Thyroid gland (tissue), 4 donors: ENCODE measurements around the gene RADIL. TPM values are rescaled to one million over a fixed set of nuclear protein-coding genes. Genes with fewer than 3 reads are reported as not detected.

Experiments used
- DNase-seq, 2 donors: peaks; one replicate each; pipeline ENCODE4 v3.0.0-alpha.2; 2019
- H3K27ac ChIP-seq, 3 donors: fragments of 200-600 bp; sonication (generic); 1 replicate in 2 of 3; 2 replicates in 1 of 3; pipeline ENCODE4 v1.5.1; 2016 to 2019; ENCODE audit warnings: mild to moderate bottlenecking in 1 of 3, moderate library complexity in 1 of 3
- H3K27me3 ChIP-seq: fragments of 200-600 bp; sonication (generic); one replicate; pipeline ENCODE4 v1.5.1; 2019
- H3K36me3 ChIP-seq, 2 donors: fragments of 200-600 bp; sonication (generic); one replicate each; pipeline ENCODE4 v1.5.1; 2016 to 2019
- H3K4me1 ChIP-seq, 2 donors: fragments of 200-600 bp; sonication (generic); one replicate each; pipeline ENCODE4 v1.5.1; 2017 to 2019
- H3K4me3 ChIP-seq, 3 donors: fragments of 200-600 bp; sonication (generic); replicated peaks in 1 of 3; 1 replicate in 2 of 3; 2 replicates in 1 of 3; pipeline ENCODE4 v1.5.1; 2016; ENCODE audit warnings: mild to moderate bottlenecking in 1 of 3
- H3K9me3 ChIP-seq: fragments of 200-600 bp; sonication (generic); one replicate; pipeline ENCODE4 v1.5.1; 2017
- POLR2A ChIP-seq, 2 donors: fragments of 450-650 bp; IDR thresholded peaks; one replicate each; pipeline ENCODE4 v1.6.1; 2017; ENCODE audit warnings: antibody characterized with exemption in 2 of 2, mild to moderate bottlenecking in 2 of 2, moderate library complexity in 1 of 2
- WGBS, 2 donors: methylation state at CpG; one replicate each; pipeline ENCODE4 v1.1.5; 2017; 5-methylcytosine and 5-hydroxymethylcytosine counted together
- intact Hi-C: fragments of 100-400 bp; cut with DNase I; formaldehyde crosslinking; loops from one replicate; pipeline ENCODE4 v1.15.1; 2023
- total RNA-seq, 4 donors: library from RNA; depleted of rRNA; stranded (reverse); fragments of >200 nt; gene quantifications; one replicate each; pipeline ENCODE4 v1.2.3, GENCODE V29; 2016
- TF ChIP-seq, protein P1 (sequence below), 6 experiments: fragments of 200-600 bp in 3 of 6; fragments of 450-650 bp in 3 of 6; sonication (generic) in 3 of 6; IDR thresholded peaks; one replicate each; pipeline ENCODE4 v1.5.1; 2016 to 2019; ENCODE audit warnings: antibody characterized with exemption in 6 of 6, mild to moderate bottlenecking in 2 of 6, inconsistent platforms in 1 of 6, moderate library complexity in 1 of 6

Gene RADIL
- total RNA-seq, 4 donors from 2014 or later = 4.9 to 11.1 (median 7.1) TPM

DNA sequence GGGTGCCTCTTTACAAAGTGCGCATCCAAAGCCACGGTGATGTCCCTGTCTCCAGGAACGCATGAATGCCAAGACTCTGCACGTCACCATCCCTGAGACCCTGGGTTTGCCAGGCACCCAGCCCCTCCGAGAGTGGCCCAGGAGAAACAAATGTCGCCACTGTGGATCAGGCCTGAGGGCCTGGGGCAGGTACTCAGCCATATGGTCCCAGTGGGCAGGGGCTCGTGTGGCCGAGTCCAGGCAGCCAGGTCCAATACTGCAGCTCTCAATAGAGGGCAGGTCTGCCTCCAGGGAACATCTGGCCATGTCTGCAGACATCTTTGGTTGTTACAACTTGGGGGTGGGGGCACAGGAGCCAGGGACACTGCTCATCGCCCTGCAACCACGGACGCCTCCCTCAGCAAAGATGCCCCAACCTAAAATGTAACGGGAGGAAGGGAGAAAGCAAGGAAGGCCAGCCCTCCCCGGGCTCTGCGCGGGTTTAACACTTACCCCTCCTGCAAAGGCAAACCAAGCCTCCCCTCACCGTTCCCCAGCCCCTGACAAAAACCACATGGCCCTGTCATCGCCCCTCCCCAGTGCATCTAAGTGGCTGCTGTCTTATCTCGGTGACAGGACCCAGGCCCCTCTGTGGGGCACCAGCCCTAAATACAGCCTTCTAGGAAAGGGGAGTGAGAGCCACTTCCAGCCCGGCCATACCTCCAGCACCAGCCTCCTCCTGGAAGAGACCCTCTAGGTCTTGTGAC, 11.4 kb downstream of the RADIL start:
- Histone ChIP-seq H3K36me3 (no peaks in the 10 kb centered on the region), H3K27me3 (no peaks in the 10 kb centered on the region), H3K27ac (no peak overlapping the region), H3K4me3 (no peak overlapping the region), H3K4me1 (no peaks in the 10 kb centered on the region), H3K9me3 (no peaks in the 10 kb centered on the region)
- WGBS, 2 donors = 78 to 80% methylated on average over 16 to 17 of the region's 19 CpGs
- no peak for DNase-seq
- intact Hi-C loops = no loop called here
- TF ChIP-seq, protein P1, sequence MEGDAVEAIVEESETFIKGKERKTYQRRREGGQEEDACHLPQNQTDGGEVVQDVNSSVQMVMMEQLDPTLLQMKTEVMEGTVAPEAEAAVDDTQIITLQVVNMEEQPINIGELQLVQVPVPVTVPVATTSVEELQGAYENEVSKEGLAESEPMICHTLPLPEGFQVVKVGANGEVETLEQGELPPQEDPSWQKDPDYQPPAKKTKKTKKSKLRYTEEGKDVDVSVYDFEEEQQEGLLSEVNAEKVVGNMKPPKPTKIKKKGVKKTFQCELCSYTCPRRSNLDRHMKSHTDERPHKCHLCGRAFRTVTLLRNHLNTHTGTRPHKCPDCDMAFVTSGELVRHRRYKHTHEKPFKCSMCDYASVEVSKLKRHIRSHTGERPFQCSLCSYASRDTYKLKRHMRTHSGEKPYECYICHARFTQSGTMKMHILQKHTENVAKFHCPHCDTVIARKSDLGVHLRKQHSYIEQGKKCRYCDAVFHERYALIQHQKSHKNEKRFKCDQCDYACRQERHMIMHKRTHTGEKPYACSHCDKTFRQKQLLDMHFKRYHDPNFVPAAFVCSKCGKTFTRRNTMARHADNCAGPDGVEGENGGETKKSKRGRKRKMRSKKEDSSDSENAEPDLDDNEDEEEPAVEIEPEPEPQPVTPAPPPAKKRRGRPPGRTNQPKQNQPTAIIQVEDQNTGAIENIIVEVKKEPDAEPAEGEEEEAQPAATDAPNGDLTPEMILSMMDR (IDR thresholded peaks at IDR 0.05) = no peak
- no peak for TF ChIP-seq POLR2A (IDR thresholded peaks at IDR 0.05)

DNA sequence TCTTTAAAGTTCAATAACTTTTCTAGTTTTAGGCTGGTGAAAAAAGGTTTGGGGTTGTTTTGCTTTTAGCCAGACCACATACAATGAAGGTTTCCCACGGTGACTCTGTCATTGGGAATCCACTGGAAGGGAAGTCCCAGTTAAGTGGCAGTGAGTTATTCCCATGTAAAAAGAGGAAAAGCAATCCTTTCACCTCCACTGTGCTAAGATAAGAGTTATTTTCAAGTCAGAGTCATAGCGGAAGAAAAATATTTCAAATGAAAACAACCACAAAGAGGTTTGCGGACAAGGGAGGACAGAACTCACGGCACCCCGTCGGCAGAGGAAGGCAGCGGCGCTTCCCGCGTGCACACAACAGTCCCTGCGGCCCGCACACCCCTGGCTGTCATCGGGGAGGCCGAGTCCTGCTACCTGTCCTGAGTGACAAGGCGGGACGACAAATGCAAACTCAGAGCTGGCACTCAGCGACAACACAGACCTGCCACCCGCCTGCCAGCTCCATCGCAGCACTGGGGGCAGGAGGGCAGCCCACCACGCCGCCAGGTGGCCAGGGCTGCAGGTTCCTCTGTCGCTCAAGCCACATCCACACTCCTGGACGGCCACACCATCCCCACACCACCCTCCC, 12.3 kb downstream of the RADIL start:
- H3K36me3 ChIP-seq = no peaks in the 10 kb centered on the region
- no peak for DNase-seq
- intact Hi-C loops = no loop called here
- H3K27me3 ChIP-seq = no peaks in the 10 kb centered on the region
- no peaks in the 10 kb centered on the region for H3K9me3 ChIP-seq
- 78 to 79% methylated on average over 19 to 22 of the region's 23 CpGs for WGBS, 2 donors
- no peak overlapping the region for H3K4me3 ChIP-seq
- H3K27ac ChIP-seq = no peak overlapping the region
- no peaks in the 10 kb centered on the region for H3K4me1 ChIP-seq
- TF ChIP-seq POLR2A (IDR thresholded peaks at IDR 0.05) = no peak
- TF ChIP-seq, protein P1 (IDR thresholded peaks at IDR 0.05) = no peak

DNA sequence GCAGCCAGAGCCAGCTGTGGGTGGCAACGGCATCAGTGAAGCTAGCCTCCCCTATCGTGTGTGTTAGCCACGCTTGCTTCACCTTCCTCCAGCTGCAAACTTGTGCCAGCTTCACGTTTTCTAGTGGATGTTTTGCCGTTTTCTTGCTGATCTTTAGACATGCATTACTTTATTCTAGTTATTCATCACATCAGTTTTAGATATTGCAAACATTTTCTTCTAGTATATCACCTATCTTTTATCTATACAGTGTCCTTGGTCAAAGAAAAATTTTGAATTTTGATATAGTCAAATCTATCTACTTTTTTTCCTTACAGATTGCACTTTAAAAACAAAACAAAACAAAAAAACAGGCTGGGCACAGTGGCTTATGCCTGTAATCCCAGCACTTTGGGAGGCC, 15.0 kb downstream of the RADIL start:
- Histone ChIP-seq H3K27me3 (no peaks in the 10 kb centered on the region), H3K4me1 (no peaks in the 10 kb centered on the region), H3K27ac (no peak overlapping the region), H3K9me3 (no peaks in the 10 kb centered on the region), H3K4me3 (no peak overlapping the region), H3K36me3 (no peaks in the 10 kb centered on the region)
- WGBS, 2 donors = 94 to 95% methylated on average over 5 of the region's 5 CpGs
- DNase-seq = no peak
- TF ChIP-seq, protein P1 (IDR thresholded peaks at IDR 0.05) = no peak
- no peak for TF ChIP-seq POLR2A (IDR thresholded peaks at IDR 0.05)
- intact Hi-C loops = no loop called here

DNA sequence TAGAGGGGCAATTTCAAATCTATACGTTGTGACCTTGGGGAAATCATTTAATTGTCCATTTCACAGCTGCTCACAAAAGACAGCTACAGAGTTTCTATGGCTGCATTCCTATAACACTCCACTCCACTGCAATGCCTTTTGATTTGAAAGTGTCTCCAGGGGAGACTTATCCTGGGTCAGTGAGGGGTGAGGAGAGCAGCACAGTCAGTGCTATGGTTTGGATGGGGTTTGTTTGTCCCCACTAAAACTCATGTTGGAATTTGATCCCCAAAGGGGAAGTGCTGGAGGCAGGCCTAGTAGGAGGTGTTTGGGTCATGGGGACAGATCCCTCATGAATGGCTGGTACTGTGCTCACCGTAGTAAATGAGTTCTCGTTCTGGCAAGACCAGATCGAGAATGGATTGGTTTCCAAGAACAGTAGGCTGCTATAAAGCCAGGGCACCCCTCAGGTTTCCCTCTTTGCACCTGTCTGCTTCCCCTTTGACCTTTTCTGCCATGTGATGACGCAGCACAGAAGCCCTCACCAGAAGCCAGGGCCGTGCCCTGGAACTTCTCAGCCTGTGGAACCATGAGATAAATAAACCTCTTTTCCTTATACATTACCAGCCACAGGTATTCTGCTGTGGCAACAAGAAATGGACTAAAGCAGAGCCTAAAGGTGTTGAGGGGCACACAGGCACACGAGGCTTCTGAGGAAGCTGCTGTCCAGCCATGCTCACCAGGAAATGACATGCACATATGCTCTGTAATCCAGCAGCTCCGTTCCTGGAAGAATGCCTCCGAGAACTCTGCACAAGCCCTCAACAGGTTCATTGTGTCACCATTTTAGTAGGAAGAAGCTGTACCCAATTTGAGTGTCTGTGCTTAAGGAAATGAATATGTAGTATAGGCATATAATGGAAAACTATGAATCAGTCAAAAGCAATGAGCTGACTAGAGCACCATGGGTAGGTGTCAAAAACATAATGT, 16.7 kb downstream of the RADIL start:
- WGBS, 2 donors = 79 to 82% methylated on average over 8 to 9 of the region's 9 CpGs

More for the DNA sequence above, 16.7 kb downstream of the RADIL start:
- H3K36me3 ChIP-seq = no peaks in the 10 kb centered on the region
- no peak overlapping the region for H3K27ac ChIP-seq
- peaks cover 0 to 2% of the 10 kb centered on the region in 2 donors for H3K4me1 ChIP-seq
- TF ChIP-seq, protein P1 (IDR thresholded peaks at IDR 0.05) = no peak
- no peak for TF ChIP-seq POLR2A (IDR thresholded peaks at IDR 0.05)
- intact Hi-C loops = no loop called here
- no peaks in the 10 kb centered on the region for H3K9me3 ChIP-seq
- peaks cover 3% of the 10 kb centered on the region for H3K27me3 ChIP-seq
- DNase-seq = no peak
- no peak overlapping the region for H3K4me3 ChIP-seq
